ENCODE measurements around the gene FER. TPM values are rescaled to one million over a fixed set of nuclear protein-coding genes. Genes with fewer than 3 reads are reported as not detected.

FER gene
- total and polyA plus RNA-seq, 2 of the 13 experiments (the other 11 are each of a cell fraction or from before 2014, with no cell fraction given) = 7.9 to 29.0 TPM

- no peak; the same call in 1 of the 2 replicates for TF ChIP-seq RCOR2 (CRISPR knock-in tag; IDR thresholded peaks at IDR 0.05)
- no peak; the same call in 1 of the 2 replicates for TF ChIP-seq ZNF121 (CRISPR knock-in tag; IDR thresholded peaks at IDR 0.05)
- no peak for TF ChIP-seq KDM1A (CRISPR knock-in tag; IDR thresholded peaks at IDR 0.05)
- TF ChIP-seq, protein P1, sequence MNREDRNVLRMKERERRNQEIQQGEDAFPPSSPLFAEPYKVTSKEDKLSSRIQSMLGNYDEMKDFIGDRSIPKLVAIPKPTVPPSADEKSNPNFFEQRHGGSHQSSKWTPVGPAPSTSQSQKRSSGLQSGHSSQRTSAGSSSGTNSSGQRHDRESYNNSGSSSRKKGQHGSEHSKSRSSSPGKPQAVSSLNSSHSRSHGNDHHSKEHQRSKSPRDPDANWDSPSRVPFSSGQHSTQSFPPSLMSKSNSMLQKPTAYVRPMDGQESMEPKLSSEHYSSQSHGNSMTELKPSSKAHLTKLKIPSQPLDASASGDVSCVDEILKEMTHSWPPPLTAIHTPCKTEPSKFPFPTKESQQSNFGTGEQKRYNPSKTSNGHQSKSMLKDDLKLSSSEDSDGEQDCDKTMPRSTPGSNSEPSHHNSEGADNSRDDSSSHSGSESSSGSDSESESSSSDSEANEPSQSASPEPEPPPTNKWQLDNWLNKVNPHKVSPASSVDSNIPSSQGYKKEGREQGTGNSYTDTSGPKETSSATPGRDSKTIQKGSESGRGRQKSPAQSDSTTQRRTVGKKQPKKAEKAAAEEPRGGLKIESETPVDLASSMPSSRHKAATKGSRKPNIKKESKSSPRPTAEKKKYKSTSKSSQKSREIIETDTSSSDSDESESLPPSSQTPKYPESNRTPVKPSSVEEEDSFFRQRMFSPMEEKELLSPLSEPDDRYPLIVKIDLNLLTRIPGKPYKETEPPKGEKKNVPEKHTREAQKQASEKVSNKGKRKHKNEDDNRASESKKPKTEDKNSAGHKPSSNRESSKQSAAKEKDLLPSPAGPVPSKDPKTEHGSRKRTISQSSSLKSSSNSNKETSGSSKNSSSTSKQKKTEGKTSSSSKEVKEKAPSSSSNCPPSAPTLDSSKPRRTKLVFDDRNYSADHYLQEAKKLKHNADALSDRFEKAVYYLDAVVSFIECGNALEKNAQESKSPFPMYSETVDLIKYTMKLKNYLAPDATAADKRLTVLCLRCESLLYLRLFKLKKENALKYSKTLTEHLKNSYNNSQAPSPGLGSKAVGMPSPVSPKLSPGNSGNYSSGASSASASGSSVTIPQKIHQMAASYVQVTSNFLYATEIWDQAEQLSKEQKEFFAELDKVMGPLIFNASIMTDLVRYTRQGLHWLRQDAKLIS (CRISPR knock-in tag; IDR thresholded peaks at IDR 0.05) = no peak
- peak; percentile 76 for TF ChIP-seq RAD51 (IDR thresholded peaks at IDR 0.05; ENCODE audit: borderline replicate concordance)
- no peak for TF ChIP-seq KAT2B (IDR thresholded peaks at IDR 0.05; ENCODE audit: borderline replicate concordance, low read depth, low read length)
- peak; percentile 89; the same call in 1 of the 2 replicates for TF ChIP-seq SP140L (CRISPR knock-in tag; IDR thresholded peaks at IDR 0.05; ENCODE audit: borderline replicate concordance)
- TF ChIP-seq, protein P2, sequence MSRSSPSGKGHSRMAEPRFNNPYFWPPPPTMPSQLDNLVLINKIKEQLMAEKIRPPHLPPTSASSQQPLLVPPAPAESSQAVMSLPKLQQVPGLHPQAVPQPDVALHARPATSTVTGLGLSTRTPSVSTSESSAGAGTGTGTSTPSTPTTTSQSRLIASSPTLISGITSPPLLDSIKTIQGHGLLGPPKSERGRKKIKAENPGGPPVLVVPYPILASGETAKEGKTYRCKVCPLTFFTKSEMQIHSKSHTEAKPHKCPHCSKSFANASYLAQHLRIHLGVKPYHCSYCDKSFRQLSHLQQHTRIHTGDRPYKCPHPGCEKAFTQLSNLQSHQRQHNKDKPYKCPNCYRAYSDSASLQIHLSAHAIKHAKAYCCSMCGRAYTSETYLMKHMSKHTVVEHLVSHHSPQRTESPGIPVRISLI (CRISPR knock-in tag; IDR thresholded peaks at IDR 0.05; ENCODE audit: borderline replicate concordance) = peak; percentile 53; the same call in 1 of the 2 replicates
- TF ChIP-seq JUND (CRISPR knock-in tag; IDR thresholded peaks at IDR 0.05) = no peak
- 0 out of 2 replicates have a peak, but pooled peaks have one; percentile 49 for TF ChIP-seq ZNF557 (CRISPR knock-in tag; IDR thresholded peaks at IDR 0.05)
- TF ChIP-seq, protein P3, sequence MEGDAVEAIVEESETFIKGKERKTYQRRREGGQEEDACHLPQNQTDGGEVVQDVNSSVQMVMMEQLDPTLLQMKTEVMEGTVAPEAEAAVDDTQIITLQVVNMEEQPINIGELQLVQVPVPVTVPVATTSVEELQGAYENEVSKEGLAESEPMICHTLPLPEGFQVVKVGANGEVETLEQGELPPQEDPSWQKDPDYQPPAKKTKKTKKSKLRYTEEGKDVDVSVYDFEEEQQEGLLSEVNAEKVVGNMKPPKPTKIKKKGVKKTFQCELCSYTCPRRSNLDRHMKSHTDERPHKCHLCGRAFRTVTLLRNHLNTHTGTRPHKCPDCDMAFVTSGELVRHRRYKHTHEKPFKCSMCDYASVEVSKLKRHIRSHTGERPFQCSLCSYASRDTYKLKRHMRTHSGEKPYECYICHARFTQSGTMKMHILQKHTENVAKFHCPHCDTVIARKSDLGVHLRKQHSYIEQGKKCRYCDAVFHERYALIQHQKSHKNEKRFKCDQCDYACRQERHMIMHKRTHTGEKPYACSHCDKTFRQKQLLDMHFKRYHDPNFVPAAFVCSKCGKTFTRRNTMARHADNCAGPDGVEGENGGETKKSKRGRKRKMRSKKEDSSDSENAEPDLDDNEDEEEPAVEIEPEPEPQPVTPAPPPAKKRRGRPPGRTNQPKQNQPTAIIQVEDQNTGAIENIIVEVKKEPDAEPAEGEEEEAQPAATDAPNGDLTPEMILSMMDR (CRISPR knock-in tag; IDR thresholded peaks at IDR 0.05) = peak; percentile 69
- peak; percentile 78 for TF ChIP-seq BRD4 (CRISPR knock-in tag; IDR thresholded peaks at IDR 0.05)
- no peak for TF ChIP-seq ISX (CRISPR knock-in tag; conservative IDR thresholded peaks at IDR 0.05)
- TF ChIP-seq TARDBP (CRISPR knock-in tag; IDR thresholded peaks at IDR 0.05) = peak; percentile 36; the same call in 1 of the 2 replicates
- peak; percentile 96 for TF ChIP-seq DR1 (CRISPR knock-in tag; IDR thresholded peaks at IDR 0.05)
- TF ChIP-seq, protein P4, sequence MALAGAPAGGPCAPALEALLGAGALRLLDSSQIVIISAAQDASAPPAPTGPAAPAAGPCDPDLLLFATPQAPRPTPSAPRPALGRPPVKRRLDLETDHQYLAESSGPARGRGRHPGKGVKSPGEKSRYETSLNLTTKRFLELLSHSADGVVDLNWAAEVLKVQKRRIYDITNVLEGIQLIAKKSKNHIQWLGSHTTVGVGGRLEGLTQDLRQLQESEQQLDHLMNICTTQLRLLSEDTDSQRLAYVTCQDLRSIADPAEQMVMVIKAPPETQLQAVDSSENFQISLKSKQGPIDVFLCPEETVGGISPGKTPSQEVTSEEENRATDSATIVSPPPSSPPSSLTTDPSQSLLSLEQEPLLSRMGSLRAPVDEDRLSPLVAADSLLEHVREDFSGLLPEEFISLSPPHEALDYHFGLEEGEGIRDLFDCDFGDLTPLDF (CRISPR knock-in tag; IDR thresholded peaks at IDR 0.05) = 0 out of 2 replicates have a peak, but pooled peaks have one; percentile 51
- TF ChIP-seq, protein P5, sequence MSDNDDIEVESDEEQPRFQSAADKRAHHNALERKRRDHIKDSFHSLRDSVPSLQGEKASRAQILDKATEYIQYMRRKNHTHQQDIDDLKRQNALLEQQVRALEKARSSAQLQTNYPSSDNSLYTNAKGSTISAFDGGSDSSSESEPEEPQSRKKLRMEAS (IDR thresholded peaks at IDR 0.05) = peak; percentile 68
- 0 out of 2 replicates have a peak, but pooled peaks have one; percentile 73 for TF ChIP-seq HOXA5 (CRISPR knock-in tag; IDR thresholded peaks at IDR 0.05)
- TF ChIP-seq HNF4G (IDR thresholded peaks at IDR 0.05; ENCODE audit: borderline replicate concordance, low read depth, low read length) = no peak
- TF ChIP-seq HNF4G (CRISPR knock-in tag; IDR thresholded peaks at IDR 0.05; ENCODE audit: borderline replicate concordance, low read depth) = no peak
- TF ChIP-seq ZNF780A (CRISPR knock-in tag; IDR thresholded peaks at IDR 0.05) = no peak
- no peak for TF ChIP-seq FOXA1 (IDR thresholded peaks at IDR 0.05)
- TF ChIP-seq FOXA1 (CRISPR knock-in tag; IDR thresholded peaks at IDR 0.05) = 0 out of 2 replicates have a peak, but pooled peaks have one; percentile 9
Measured at GRCh38 chr5:108748401-108749127, 867 bp downstream of the FER start (continued).

All from HepG2 (cell line).